MM.1S (cell line): ENCODE data around the gene AGPAT2.

ENCODE experiments used
- DNase-seq: peaks from one replicate; pipeline ENCODE4 v3.0.0-alpha.2; 2015
- H2AFZ ChIP-seq: fragments of 300-600 bp; sonication (generic); 2 replicates; pipeline ENCODE4 v1.6.0; 2016; ENCODE audit warnings: antibody characterized with exemption, low read length
- H3F3A ChIP-seq: fragments of 300-600 bp; sonication (generic); 2 replicates; pipeline ENCODE4 v1.6.1; 2016; ENCODE audit warnings: mild to moderate bottlenecking, antibody characterized with exemption, low read length, moderate library complexity, mixed read lengths; ENCODE audit not compliant: insufficient read depth
- H3K27ac ChIP-seq: fragments of 300-600 bp; sonication (generic); 2 replicates; pipeline ENCODE4 v1.5.1; 2016; ENCODE audit warnings: mild to moderate bottlenecking, low read length
- H3K27me3 ChIP-seq: fragments of 300-600 bp; sonication (generic); replicated peaks from 2 replicates; pipeline ENCODE4 v1.6.0; 2016; ENCODE audit warnings: low read length; ENCODE audit not compliant: insufficient read depth
- H3K36me3 ChIP-seq: fragments of 300-600 bp; sonication (generic); replicated peaks from 2 replicates; pipeline ENCODE4 v1.6.1; 2016; ENCODE audit warnings: mild to moderate bottlenecking, low read length, mixed read lengths; ENCODE audit not compliant: insufficient read depth
- H3K4me1 ChIP-seq: fragments of 300-600 bp; sonication (generic); 2 replicates; pipeline ENCODE4 v1.6.1; 2016; ENCODE audit warnings: low read length, mixed read lengths
- H3K4me2 ChIP-seq: fragments of 300-600 bp; sonication (generic); 2 replicates; pipeline ENCODE4 v1.6.0; 2016; ENCODE audit warnings: low read depth, low read length
- H3K4me3 ChIP-seq: fragments of 300-600 bp; sonication (generic); 2 replicates; pipeline ENCODE4 v1.5.1; 2016; ENCODE audit warnings: low read length, mixed read lengths
- H3K79me2 ChIP-seq: fragments of 300-600 bp; sonication (generic); 2 replicates; pipeline ENCODE4 v1.6.1; 2016; ENCODE audit warnings: mixed run types, low read length, mixed read lengths
- H3K9ac ChIP-seq: fragments of 300-600 bp; sonication (generic); 2 replicates; pipeline ENCODE4 v1.6.1; 2016; ENCODE audit warnings: low read length, mixed read lengths
- H3K9me2 ChIP-seq: fragments of 300-600 bp; sonication (generic); replicated peaks from 2 replicates; pipeline ENCODE4 v1.6.1; 2016; ENCODE audit warnings: mild to moderate bottlenecking, low read length, mixed read lengths; ENCODE audit not compliant: insufficient read depth
- H3K9me3 ChIP-seq: fragments of 300-600 bp; sonication (generic); replicated peaks from 2 replicates; pipeline ENCODE4 v1.6.1; 2016; ENCODE audit warnings: mild to moderate bottlenecking, low read length, mixed read lengths; ENCODE audit not compliant: insufficient read depth
- H4K20me1 ChIP-seq: fragments of 300-600 bp; sonication (generic); 2 replicates; pipeline ENCODE4 v1.6.1; 2016; ENCODE audit warnings: mild to moderate bottlenecking, low read length, moderate library complexity, mixed read lengths; ENCODE audit not compliant: insufficient read depth
- EZH2 ChIP-seq: fragments of 300-600 bp; sonication (generic); optimal IDR thresholded peaks from 2 replicates; pipeline ENCODE3; 2017; ENCODE audit warnings: low read depth, mild to moderate bottlenecking, antibody characterized with exemption, low read length, mixed read lengths
- EZH2phosphoT487 ChIP-seq: fragments of 300-600 bp; sonication (generic); IDR thresholded peaks from 2 replicates; pipeline ENCODE4 v1.6.1; 2018; ENCODE audit warnings: antibody characterized with exemption, low read length
- TF ChIP-seq, protein P1 (sequence below): fragments of 300-600 bp; sonication (generic); IDR thresholded peaks from 2 replicates; pipeline ENCODE4 v1.5.1; 2016; ENCODE audit warnings: antibody characterized with exemption, low read length, mixed read lengths

Gene AGPAT2

DNA sequence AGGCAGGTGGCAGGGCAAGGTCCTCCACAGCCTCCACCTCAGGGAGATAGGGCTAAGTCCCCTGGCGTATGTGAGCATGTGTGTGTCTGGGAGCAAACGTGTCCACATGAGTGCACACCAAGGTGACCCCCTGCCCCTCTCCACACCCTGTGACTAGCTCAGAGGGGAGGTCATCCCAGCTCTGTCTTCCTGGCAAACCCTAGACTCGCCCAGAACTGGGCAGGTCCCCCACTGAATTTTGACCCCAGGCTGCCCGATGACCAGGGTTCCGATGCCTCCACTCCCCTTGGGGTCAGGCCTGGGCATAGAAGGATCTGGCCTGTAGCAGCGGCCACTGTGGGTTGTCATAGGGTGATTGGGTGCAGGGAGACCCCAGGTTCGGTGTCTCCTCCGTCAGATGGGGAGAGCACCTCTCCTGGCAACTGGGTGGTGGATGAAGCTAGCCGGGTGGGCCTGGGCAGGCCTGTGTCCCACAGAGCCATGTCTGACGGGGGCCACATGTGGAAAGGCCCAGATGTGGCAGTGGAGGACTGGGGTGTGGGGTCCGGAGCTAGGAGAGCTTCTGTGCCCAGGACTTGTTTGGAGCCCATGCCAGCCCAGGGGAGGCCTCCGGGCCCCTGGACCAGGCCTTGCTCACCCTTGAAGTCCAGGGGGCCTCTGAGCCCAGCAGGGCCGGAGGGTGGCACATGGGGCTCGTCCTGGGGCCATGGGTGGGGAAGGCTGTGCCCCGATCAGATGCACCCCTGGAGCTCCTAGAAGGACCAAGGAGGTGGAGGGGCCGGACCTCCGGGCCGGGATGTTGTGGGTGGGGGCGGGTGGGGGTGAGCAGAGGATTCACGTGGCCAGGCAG, 31.3 kb upstream of the AGPAT2 start:
- Histone ChIP-seq H3K9ac (no peak overlapping the region), H3K4me1 (no peaks in the 10 kb centered on the region), H3K27ac (no peak overlapping the region), H3K9me2 (no peaks in the 10 kb centered on the region), H3K9me3 (no peaks in the 10 kb centered on the region), H3K27me3 (peaks cover 49% of the 10 kb centered on the region), H3K79me2 (no peaks in the 10 kb centered on the region), H2AFZ (no peak overlapping the region), H4K20me1 (peaks cover 14% of the 10 kb centered on the region), H3K4me2 (no peak overlapping the region), H3K4me3 (no peak overlapping the region), H3F3A (peaks cover 7% of the 10 kb centered on the region), H3K36me3 (no peaks in the 10 kb centered on the region; the same call in 1 of the 2 replicates)
- TF ChIP-seq EZH2phosphoT487 (no peak), EZH2 (no peak)
- TF ChIP-seq, protein P1, sequence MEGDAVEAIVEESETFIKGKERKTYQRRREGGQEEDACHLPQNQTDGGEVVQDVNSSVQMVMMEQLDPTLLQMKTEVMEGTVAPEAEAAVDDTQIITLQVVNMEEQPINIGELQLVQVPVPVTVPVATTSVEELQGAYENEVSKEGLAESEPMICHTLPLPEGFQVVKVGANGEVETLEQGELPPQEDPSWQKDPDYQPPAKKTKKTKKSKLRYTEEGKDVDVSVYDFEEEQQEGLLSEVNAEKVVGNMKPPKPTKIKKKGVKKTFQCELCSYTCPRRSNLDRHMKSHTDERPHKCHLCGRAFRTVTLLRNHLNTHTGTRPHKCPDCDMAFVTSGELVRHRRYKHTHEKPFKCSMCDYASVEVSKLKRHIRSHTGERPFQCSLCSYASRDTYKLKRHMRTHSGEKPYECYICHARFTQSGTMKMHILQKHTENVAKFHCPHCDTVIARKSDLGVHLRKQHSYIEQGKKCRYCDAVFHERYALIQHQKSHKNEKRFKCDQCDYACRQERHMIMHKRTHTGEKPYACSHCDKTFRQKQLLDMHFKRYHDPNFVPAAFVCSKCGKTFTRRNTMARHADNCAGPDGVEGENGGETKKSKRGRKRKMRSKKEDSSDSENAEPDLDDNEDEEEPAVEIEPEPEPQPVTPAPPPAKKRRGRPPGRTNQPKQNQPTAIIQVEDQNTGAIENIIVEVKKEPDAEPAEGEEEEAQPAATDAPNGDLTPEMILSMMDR: no peak
- no peak for DNase-seq

GRCh38 chr9:136717399-136717798, 30.1 kb upstream of the AGPAT2 start:
- TF ChIP-seq EZH2: no peak
- TF ChIP-seq, protein P1: no peak
- no peak for TF ChIP-seq EZH2phosphoT487
- no peaks in the 10 kb centered on the region for H3K4me1 ChIP-seq

DNA sequence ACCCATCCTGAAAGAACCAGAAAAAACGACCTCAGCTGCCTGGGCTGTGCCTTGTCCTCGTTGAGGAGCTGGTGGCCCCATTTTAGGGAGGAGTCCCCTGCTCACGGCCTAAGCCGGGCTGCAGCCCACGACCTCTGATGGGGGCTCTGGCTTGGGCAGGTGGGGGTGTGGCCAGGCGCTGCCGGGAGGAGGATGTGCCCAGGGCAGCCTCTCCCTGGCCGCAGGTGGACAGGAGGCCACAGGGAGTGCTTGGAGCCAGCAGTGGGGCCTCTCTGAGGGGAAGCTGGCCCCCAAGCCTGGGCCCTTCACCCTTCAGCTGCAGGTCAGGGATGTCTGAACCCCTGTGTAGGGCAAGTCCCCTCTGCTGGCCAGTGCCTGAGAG, 27.6 kb upstream of the AGPAT2 start:
- H3K27ac ChIP-seq: no peak overlapping the region
- H3K4me1 ChIP-seq: no peaks in the 10 kb centered on the region

More at GRCh38 chr9:136717399-136717798, 30.1 kb upstream of the AGPAT2 start:
- Histone ChIP-seq H3K9me3 (no peaks in the 10 kb centered on the region), H3K36me3 (no peaks in the 10 kb centered on the region), H3K9me2 (no peaks in the 10 kb centered on the region), H3K9ac (no peak overlapping the region), H4K20me1 (0 out of 2 replicates have a peak, but pooled peaks cover 8% of the 10 kb centered on the region), H3K27ac (no peak overlapping the region), H3K27me3 (peaks cover 59% of the 10 kb centered on the region), H2AFZ (no peak overlapping the region), H3K79me2 (no peaks in the 10 kb centered on the region), H3K4me2 (no peak overlapping the region), H3F3A (no peaks in the 10 kb centered on the region), H3K4me3 (no peak overlapping the region)
- no peak for DNase-seq

More for the DNA sequence above, 27.6 kb upstream of the AGPAT2 start:
- H3K36me3 ChIP-seq: no peaks in the 10 kb centered on the region
- H4K20me1 ChIP-seq: no peaks in the 10 kb centered on the region
- H2AFZ ChIP-seq: no peak overlapping the region
- no peak for TF ChIP-seq EZH2phosphoT487
- TF ChIP-seq EZH2: no peak
- TF ChIP-seq, protein P1: no peak
- H3K27me3 ChIP-seq: peaks cover 81% of the 10 kb centered on the region
- H3K4me2 ChIP-seq: no peak overlapping the region
- no peak overlapping the region for H3K4me3 ChIP-seq
- no peaks in the 10 kb centered on the region for H3F3A ChIP-seq
- H3K79me2 ChIP-seq: no peaks in the 10 kb centered on the region
- H3K9ac ChIP-seq: no peak overlapping the region
- no peak for DNase-seq
- H3K9me2 ChIP-seq: no peaks in the 10 kb centered on the region
- no peaks in the 10 kb centered on the region for H3K9me3 ChIP-seq
